HepG2 (cell line): ENCODE measurements around the gene MEGF10. TPM values are rescaled to one million over a fixed set of nuclear protein-coding genes. Genes with fewer than 3 reads are reported as not detected.

Experiments
- ATAC-seq: fragments of 200-7000 bp; cut with Tn5 transposase; 3 replicates; pipeline ENCODE4 v1.9.1; 2020; ENCODE audit warnings: mild to moderate bottlenecking, moderate library complexity
- BruUV-seq: library from RNA; stranded (reverse); fragments of 400-500 nt; replicated peaks from 2 replicates; lab custom pipeline; 2021; lab: Mats Ljungman, UMichigan
- CTCF ChIA-PET: fragments of 300-600 bp; formaldehyde crosslinking; extraction: SDS; loops from one replicate; lab custom pipeline; 2021; ENCODE audit warnings: low total read pairs, inconsistent platforms, low intra/inter-chr PET ratio; lab: Yijun Ruan, JAX
- POLR2A ChIA-PET: fragments of 350-600 bp; sonication (Branson Sonifier 250); formaldehyde crosslinking; loops from one replicate; lab custom pipeline; 2020; ENCODE audit warnings: antibody characterized with exemption, inconsistent platforms; lab: Yijun Ruan, JAX
- DNase-seq: peaks from one replicate; pipeline ENCODE4 v3.0.0-alpha.2; 2015; ENCODE audit warnings: low spot score
- FAIRE-seq: peaks from 3 replicates; lab custom pipeline; 2011; peaks lifted over from hg19 to GRCh38; lab: Jason Lieb, UNC
- H2AFZ ChIP-seq: one replicate; pipeline ENCODE4 v1.6.1; 2011; ENCODE audit warnings: low read length, inconsistent platforms
- H3K27ac ChIP-seq: fragments of 300-600 bp; 3 replicates; pipeline ENCODE4 v1.8.0; 2011; ENCODE audit warnings: mixed run types, mild to moderate bottlenecking, mixed read lengths, low read length, inconsistent platforms; ENCODE audit not compliant: insufficient read depth; ENCODE audit errors: extremely low read length
- H3K27me3 ChIP-seq, 2 experiments: fragments of 200-600 bp in 1 of 2; 2 replicates in 1 of 2; 3 replicates in 1 of 2; pipeline versions ENCODE4 v1.6.0 to v1.8.0; 2011; ENCODE audit warnings: low read length in 2 of 2, mild to moderate bottlenecking in 2 of 2, moderate library complexity in 2 of 2, inconsistent platforms in 1 of 2; ENCODE audit not compliant: insufficient read depth in 2 of 2, control insufficient read depth in 1 of 2
- H3K36me3 ChIP-seq, 2 experiments: fragments of 200-600 bp in 1 of 2; replicated peaks in 1 of 2; 2 replicates in 1 of 2; 3 replicates in 1 of 2; pipeline versions ENCODE4 v1.5.1 to v1.8.0; 2011; ENCODE audit warnings: low read length in 2 of 2, inconsistent platforms in 1 of 2; ENCODE audit not compliant: insufficient read depth in 2 of 2, control insufficient read depth in 1 of 2
- H3K4me1 ChIP-seq: 2 replicates; pipeline ENCODE4 v1.5.1; 2012; ENCODE audit warnings: low read length, inconsistent platforms; ENCODE audit not compliant: insufficient read depth
- H3K4me2 ChIP-seq: 2 replicates; pipeline ENCODE4 v1.6.0; 2011; ENCODE audit warnings: low read depth, low read length, inconsistent platforms
- H3K4me3 ChIP-seq, 3 experiments: fragments of 200-600 bp in 1 of 3; sonication (generic), shearing (Covaris generic) in 1 of 3; replicated peaks in 1 of 3; 2 replicates each; pipeline ENCODE4 v1.5.1; 2011 to 2016; ENCODE audit warnings: low read length in 3 of 3, inconsistent platforms in 2 of 3, low read depth in 2 of 3, mild to moderate bottlenecking in 2 of 3, control low read depth in 1 of 3, mixed read lengths in 1 of 3; ENCODE audit not compliant: insufficient read depth in 1 of 3
- H3K79me2 ChIP-seq: one replicate; pipeline ENCODE4 v1.6.1; 2011; ENCODE audit warnings: low read length, inconsistent platforms; ENCODE audit not compliant: insufficient read depth
- H3K9ac ChIP-seq: 2 replicates; pipeline ENCODE4 v1.6.0; 2011; ENCODE audit warnings: mild to moderate bottlenecking, low read depth, low read length, inconsistent platforms; ENCODE audit not compliant: insufficient read depth
- H3K9me3 ChIP-seq: 2 replicates; pipeline ENCODE4 v1.5.1; 2012; ENCODE audit warnings: mild to moderate bottlenecking, low read length
- H4K20me1 ChIP-seq: 2 replicates; pipeline ENCODE4 v1.6.0; 2011; ENCODE audit warnings: inconsistent platforms, mild to moderate bottlenecking, low read length, moderate library complexity; ENCODE audit not compliant: insufficient read depth
- FOXM1 ChIP-seq: sonication (generic); formaldehyde crosslinking; IDR thresholded peaks from 2 replicates; pipeline ENCODE4 v1.5.0; 2020; ENCODE audit warnings: missing genetic modification reagents
- LCORL ChIP-seq, 2 experiments: fragments of 450-650 bp in 1 of 2; sonication (generic) in 1 of 2; formaldehyde crosslinking in 1 of 2; IDR thresholded peaks; 2 replicates each; pipeline versions ENCODE4 v1.5.0 to v1.6.1; 2017 to 2020; ENCODE audit warnings: antibody characterized with exemption in 1 of 2, missing genetic modification reagents in 1 of 2
- MYNN ChIP-seq: sonication (generic); formaldehyde crosslinking; IDR thresholded peaks from 2 replicates; pipeline ENCODE4 v1.4.0; 2020; ENCODE audit warnings: mild to moderate bottlenecking, low read depth, missing genetic modification reagents
- NBN ChIP-seq: fragments of 450-650 bp; conservative IDR thresholded peaks from 2 replicates; pipeline ENCODE4 v1.6.1; 2017
- NCOA2 ChIP-seq: sonication (generic); formaldehyde crosslinking; IDR thresholded peaks from 2 replicates; pipeline ENCODE4 v1.8.0; 2022; ENCODE audit warnings: inconsistent platforms
- RAD21 ChIP-seq: fragments of 450-650 bp; formaldehyde crosslinking; IDR thresholded peaks from 2 replicates; pipeline ENCODE4 v1.5.0; 2020; ENCODE audit warnings: mild to moderate bottlenecking
- SCMH1 ChIP-seq: sonication (generic); formaldehyde crosslinking; IDR thresholded peaks from 2 replicates; pipeline ENCODE4 v1.9.0; 2021; ENCODE audit warnings: missing genetic modification reagents, mild to moderate bottlenecking, borderline replicate concordance
- YY1 ChIP-seq: IDR thresholded peaks from 2 replicates; pipeline ENCODE4 v1.6.1; 2011; ENCODE audit warnings: low read length, low read depth, moderate library complexity, mild to moderate bottlenecking; ENCODE audit not compliant: insufficient read depth, insufficient replicate concordance
- ZNF24 ChIP-seq: fragments of 450-650 bp; IDR thresholded peaks from 2 replicates; pipeline ENCODE4 v1.6.1; 2017; ENCODE audit warnings: antibody characterized with exemption, mild to moderate bottlenecking
- ZNF318 ChIP-seq: sonication (generic); formaldehyde crosslinking; IDR thresholded peaks from 2 replicates; pipeline ENCODE4 v1.4.0; 2020; ENCODE audit warnings: mild to moderate bottlenecking, missing genetic modification reagents
- ZNF331 ChIP-seq: sonication (generic); formaldehyde crosslinking; IDR thresholded peaks from 2 replicates; pipeline ENCODE4 v1.4.0; 2020; ENCODE audit warnings: missing genetic modification reagents
- ZNF546 ChIP-seq: sonication (generic); formaldehyde crosslinking; conservative IDR thresholded peaks from 2 replicates; pipeline ENCODE4 v1.8.1; 2023; ENCODE audit warnings: mild to moderate bottlenecking, missing genetic modification reagents
- ZNF597 ChIP-seq: sonication (generic); formaldehyde crosslinking; IDR thresholded peaks from 2 replicates; pipeline ENCODE4 v1.5.0; 2020; ENCODE audit warnings: missing genetic modification reagents
- ZNF678 ChIP-seq: sonication (generic); formaldehyde crosslinking; IDR thresholded peaks from 2 replicates; pipeline ENCODE4 v1.4.0; 2020; ENCODE audit warnings: mild to moderate bottlenecking, missing genetic modification reagents
- ZNF766 ChIP-seq: sonication (generic); formaldehyde crosslinking; IDR thresholded peaks from 2 replicates; pipeline ENCODE4 v1.5.0; 2020; ENCODE audit warnings: missing genetic modification reagents, borderline replicate concordance
- WGBS: methylation state at CpG from one replicate; pipeline ENCODE4 v1.1.6; 2017; ENCODE audit warnings: low lambda C conversion rate; 5-methylcytosine and 5-hydroxymethylcytosine counted together
- in situ Hi-C: cut with HindIII; loops from 2 replicates; pipeline ENCODE4 v1.10.0; 2017; ENCODE audit warnings: low pct_unique_long_range_greater_than_20kb; ENCODE audit not compliant: extremely low pct_ligation_motif_present
- intact Hi-C: fragments of 100-400 bp; cut with micrococcal nuclease; formaldehyde crosslinking; loops from one replicate; pipeline ENCODE4 v1.10.0; 2022; ENCODE audit not compliant: unreplicated experiment
- polyA plus RNA-seq, 8 experiments: library from polyadenylated mRNA; depleted of rRNA in 3 of 8; stranded (reverse) in 7 of 8; unstranded in 1 of 8; fragments of >200 nt; fragmentation: Illumina TruSeq in 4 of 8; extraction: Trizol in 4 of 8; gene quantifications; 2 replicates each; pipeline versions ENCODE4 v1.2.1 to v1.2.3, GENCODE V29; 2011 to 2016; ENCODE audit warnings: low read depth in 4 of 8, missing spikeins in 1 of 8, mixed read lengths in 1 of 8; ENCODE audit not compliant: insufficient read depth in 1 of 8
- total RNA-seq, 5 experiments: library from RNA; depleted of rRNA; stranded (reverse); fragments of >200 nt; fragmentation: Illumina TruSeq; extraction: Trizol; gene quantifications; 2 replicates each; pipeline ENCODE4 v1.2.3, GENCODE V29; 2016; ENCODE audit warnings: low read depth in 1 of 5

The MEGF10 gene
- total and polyA plus RNA-seq, 2 of the 13 experiments (the other 11 are each of a cell fraction or from before 2014, with no cell fraction given): not detected

GRCh38 chr5:127439644-127440043 lies 149.0 kb downstream of the MEGF10 start (continued):
- TF ChIP-seq FOXM1 (CRISPR knock-in tag) (no peak), ZNF678 (CRISPR knock-in tag) (no peak), ZNF597 (CRISPR knock-in tag) (no peak), ZNF766 (no peak), MYNN (CRISPR knock-in tag) (no peak), ZNF24 (no peak), ZNF546 (no peak), NBN (no peak), RAD21 (no peak)

GRCh38 chr5:127440831-127441230 lies 150.2 kb downstream of the MEGF10 start:
- no peak overlapping the region for H3K9ac ChIP-seq
- H2AFZ ChIP-seq: no peak overlapping the region
- H3K9me3 ChIP-seq: no peaks in the 10 kb centered on the region
- no peak for ATAC-seq
- BruUV-seq: no TSS peak
- H3K4me2 ChIP-seq: no peak overlapping the region
- intact Hi-C loops (no loop called here), in situ Hi-C loops (no loop called here)
- no peak overlapping the region for H3K27ac ChIP-seq
- 61% methylated on average over 7 of the region's 7 CpGs for WGBS
- FAIRE-seq: no peak
- H3K4me1 ChIP-seq: no peaks in the 10 kb centered on the region
- no peak for DNase-seq
- no peaks in the 10 kb centered on the region; a peak in 2 of 5 replicates for H3K27me3 ChIP-seq
- POLR2A ChIA-PET: no interaction called here
- no peaks in the 10 kb centered on the region for H4K20me1 ChIP-seq
- H3K36me3 ChIP-seq: no peaks in the 10 kb centered on the region
- CTCF ChIA-PET: no interaction called here
- no peak overlapping the region for H3K4me3 ChIP-seq
- H3K79me2 ChIP-seq: no peaks in the 10 kb centered on the region
- no peak for TF ChIP-seq YY1
- TF ChIP-seq NCOA2 (CRISPR knock-in tag): no peak
- TF ChIP-seq ZNF318 (CRISPR knock-in tag): no peak
- TF ChIP-seq LCORL (IDR thresholded peaks at IDR 0.05): no peak
- no peak for TF ChIP-seq LCORL (CRISPR knock-in tag; IDR thresholded peaks at IDR 0.05)
- TF ChIP-seq SCMH1 (CRISPR knock-in tag): no peak
- no peak for TF ChIP-seq ZNF331 (CRISPR knock-in tag)
